Stimulated activated CD4-positive, alpha-beta T cell treated with anti-CD3 and anti-CD28 coated beads, Interleukin-1b, Interleukin-23, amount 100 ng/mL, for 1 hour (primary cell): ENCODE data around the gene FHL1.
"Not testable (repeated sequence)": the region's sequence is repeated elsewhere in the genome, so short reads cannot be mapped to it uniquely, and the experiment has no call there.

Experiments used
- DNase-seq, 2 donors: peaks; one replicate each; pipeline ENCODE4 v3.0.0-alpha.2; 2020; ENCODE audit warnings: low read depth in 2 of 2

FHL1 gene

GRCh38 chrX:136209016-136209738 lies 61.8 kb downstream of the FHL1 start:
- DNase-seq = no peak

GRCh38 chrX:136209751-136210150 lies 62.4 kb downstream of the FHL1 start:
- DNase-seq = no peak

- DNase-seq = no peak
Measured at GRCh38 chrX:136210243-136210642, 62.9 kb downstream of the FHL1 start.

- DNase-seq = no peak
Measured at GRCh38 chrX:136210806-136211205, 63.5 kb downstream of the FHL1 start.

- no peak for DNase-seq
Measured at GRCh38 chrX:136211766-136212556, 64.6 kb downstream of the FHL1 start.

DNA sequence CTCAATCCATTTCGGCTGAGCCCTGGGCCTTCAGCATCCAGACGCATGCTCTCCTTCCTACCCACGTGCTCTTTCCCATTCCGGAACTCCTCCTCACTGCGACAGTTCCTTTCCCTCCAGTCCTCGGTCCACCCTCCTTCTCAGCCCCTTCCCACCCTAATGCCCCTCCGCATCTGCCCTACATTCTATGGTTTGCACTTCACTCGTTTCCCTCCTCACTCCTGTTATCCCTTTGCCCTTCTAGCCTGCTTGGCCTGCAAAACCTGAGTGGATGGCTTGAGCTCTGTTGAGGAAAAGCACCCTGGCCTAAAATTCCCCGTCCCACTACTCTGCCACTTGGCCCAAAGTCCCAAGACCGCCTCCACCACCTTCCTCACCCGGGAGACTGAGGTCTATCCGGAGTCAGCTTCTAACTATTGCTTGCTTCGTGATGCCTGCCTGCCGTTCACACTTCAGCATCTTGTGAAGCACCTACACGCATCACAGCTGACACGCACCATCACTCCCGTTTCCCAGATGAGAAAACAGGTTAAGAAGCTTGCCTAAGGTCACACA lies 65.3 kb downstream of the FHL1 start:
- no peak for DNase-seq

DNA sequence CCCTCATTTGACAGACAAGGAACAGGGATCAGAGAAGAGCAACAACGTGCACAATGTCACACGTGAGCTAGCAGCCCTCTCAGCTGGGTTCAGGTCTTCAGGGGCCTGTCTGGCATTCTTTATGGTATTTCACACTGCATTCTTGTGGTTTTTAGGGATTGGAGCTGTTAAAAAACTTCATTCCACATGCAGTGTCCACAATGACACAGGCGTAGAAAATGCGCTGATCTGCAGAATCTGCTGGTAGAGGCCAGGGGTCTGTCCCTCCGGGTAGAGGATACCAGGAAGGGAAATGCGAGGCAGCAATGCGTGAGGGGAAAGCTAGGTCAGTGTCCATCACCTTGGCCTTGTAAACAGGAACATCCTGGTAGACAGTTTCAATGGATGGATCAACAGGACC lies 67.2 kb downstream of the FHL1 start:
- DNase-seq = no peak

DNA sequence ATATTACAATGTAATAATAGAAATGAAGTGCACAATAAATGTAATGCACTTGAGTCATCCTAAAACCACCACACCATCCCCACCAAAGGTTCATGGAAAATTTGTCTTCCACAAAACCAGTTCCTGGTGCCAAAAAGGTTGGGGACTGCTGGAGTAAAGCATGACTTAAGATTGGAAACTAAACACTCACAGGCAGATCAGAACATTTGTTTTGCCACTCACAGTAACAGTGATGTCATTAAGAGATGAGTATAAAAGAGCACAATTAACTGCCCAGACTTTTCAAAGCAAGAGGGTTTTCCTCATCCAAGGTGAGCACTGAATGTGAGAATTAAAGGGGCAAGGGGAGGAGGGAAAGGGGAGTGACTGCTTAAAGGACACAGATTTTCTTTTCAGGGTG lies 68.2 kb downstream of the FHL1 start:
- DNase-seq = no peak

- no peak for DNase-seq
Measured at GRCh38 chrX:136219893-136220292, 72.6 kb downstream of the FHL1 start.

DNA sequence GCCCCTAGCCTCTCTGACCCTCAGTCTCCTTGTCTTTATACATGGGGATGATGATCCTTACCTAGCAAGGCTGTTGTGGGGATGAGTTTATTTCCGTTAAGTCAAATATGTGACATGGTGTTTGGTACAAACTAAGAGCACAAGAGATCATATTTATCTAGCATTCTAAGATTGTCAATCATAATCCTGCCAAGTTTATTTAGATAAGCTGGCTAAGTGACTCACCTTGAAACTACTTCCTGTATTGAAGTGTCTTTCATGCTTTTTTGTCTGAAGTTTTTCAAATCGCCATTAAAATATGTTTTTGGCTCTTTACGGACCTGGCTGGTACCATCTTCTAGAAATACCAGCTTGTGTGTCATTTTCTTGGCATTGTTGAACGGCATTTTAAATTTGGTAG lies 73.2 kb downstream of the FHL1 start:
- no peak for DNase-seq

DNA sequence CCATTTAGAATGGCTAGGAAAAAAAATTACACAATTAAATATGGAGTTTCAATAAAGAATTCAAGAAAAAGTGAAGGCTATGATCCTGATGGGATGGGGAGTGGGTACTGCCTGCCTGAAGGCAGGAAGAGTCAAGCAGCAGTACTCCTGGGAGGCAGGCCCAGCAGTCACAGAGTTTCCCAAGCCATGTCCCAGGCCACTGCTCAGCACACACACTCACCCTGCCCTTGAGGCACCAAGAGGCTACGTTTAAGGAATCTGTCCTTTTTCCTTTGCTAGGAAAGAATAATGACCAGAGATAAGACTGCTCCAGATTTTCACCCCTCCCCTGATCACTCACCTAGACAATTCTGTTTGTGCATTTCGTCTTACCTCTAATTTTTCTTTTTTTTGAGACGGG lies 73.6 kb downstream of the FHL1 start:
- DNase-seq = no peak

DNA sequence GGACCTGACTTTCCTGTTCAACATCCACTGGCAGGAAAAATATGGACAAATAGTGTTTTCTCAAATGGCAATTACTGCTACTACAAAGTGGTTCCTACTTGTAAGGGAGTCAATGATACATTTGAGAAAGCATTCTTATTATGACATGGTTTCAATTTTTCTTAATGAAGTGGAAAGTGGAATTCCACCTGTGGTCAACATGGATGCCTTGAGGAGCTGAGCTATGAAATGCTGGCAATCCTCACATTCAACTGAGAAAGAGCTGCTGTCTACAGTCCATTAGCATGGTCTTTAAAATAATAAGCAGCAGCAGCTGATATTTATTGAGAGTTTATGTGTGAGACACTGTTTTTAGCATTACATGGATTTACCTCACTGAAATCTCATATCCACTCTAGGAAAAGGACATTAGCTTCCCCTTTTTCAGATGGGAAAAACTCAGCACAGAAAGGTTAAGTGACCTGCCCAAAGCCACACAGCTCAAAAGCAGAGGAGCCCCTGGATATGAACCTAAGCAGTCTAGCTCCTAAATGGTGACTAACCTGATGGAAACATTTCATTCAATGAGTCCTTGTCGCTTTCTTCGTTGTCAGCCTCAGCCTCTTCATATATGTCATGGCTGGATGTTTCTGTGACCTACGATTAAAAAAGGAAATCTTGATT lies 74.6 kb downstream of the FHL1 start:
- DNase-seq = no peak

GRCh38 chrX:136227074-136227473 lies 79.7 kb downstream of the FHL1 start:
- DNase-seq = no peak

GRCh38 chrX:136227948-136228838 lies 80.9 kb downstream of the FHL1 start:
- no peak for DNase-seq

DNA sequence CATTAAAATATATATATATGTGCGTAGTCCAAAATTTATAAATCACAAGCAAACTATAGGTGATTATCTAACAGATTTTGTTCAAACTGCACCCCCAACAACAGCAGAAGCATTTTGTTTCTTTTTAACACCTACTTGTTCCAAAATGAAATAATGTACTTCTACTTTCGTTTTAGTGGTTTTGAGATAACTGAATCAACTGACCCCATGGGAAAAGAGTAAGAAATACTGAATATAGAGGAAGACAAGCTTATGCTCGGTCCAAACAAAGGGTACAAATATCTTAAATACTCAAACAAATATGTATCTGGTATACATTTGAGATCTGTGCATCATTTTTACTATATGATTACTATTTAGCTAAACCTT lies 81.5 kb downstream of the FHL1 start:
- DNase-seq = no peak

- DNase-seq = no peak
Measured at GRCh38 chrX:136237074-136237473, 89.7 kb downstream of the FHL1 start.

DNA sequence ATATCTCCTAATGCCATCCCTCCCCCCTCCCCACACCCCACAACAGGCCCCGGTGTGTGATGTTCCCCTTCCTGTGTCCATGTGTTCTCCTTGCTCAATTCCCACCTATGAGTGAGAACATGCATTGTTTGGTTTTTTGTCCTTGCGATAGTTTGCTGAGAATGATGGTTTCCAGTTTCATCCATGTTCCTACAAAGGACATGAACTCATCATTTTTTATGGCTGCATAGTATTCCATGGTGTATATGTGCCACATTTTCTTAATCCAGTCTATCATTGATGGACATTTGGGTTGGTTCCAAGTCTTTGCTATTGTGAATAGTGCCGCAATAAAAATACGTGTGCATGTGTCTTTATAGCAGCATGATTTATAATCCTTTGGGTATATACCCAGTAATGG lies 90.5 kb downstream of the FHL1 start:
- DNase-seq = not testable (repeated sequence)

GRCh38 chrX:136246201-136246600 lies 98.9 kb downstream of the FHL1 start:
- no peak for DNase-seq

GRCh38 chrX:136250191-136251040 lies 103.1 kb downstream of the FHL1 start:
- DNase-seq = peak in 1 of 2 donors; percentile 4
